GM18502 (cell line): ENCODE data around the gene EVPLL.
"Not testable (repeated sequence)": the region's sequence is repeated elsewhere in the genome, so short reads cannot be mapped to it uniquely, and the experiment has no call there.

ENCODE experiments used
- ATAC-seq: cut with Tn5 transposase; IDR thresholded peaks from one replicate; pipeline ENCODE4 v1.9.1; 2021; ENCODE audit warnings: mild to moderate bottlenecking; ENCODE audit not compliant: unreplicated experiment, poor library complexity

The EVPLL gene

DNA sequence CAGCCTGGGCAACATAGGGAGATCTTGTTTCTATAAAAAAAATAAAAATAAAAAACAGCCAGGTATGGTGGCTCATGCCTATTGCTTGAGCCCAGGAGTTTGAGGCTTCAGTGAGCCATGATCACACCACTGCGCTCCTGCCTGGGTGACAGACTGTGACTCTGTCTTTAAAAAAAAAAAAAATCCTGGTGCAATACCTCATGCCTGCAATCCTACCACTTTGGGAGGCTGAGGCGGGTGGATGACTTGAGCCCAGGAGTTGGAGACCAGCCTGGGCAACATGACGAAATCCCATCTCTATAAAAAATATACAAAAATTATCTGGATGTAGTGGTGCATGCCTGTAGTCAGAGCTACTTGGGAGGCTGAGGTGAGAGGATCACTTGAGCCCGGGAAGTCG is 1.0 kb downstream of the EVPLL start:
- not testable (repeated sequence) for ATAC-seq

DNA sequence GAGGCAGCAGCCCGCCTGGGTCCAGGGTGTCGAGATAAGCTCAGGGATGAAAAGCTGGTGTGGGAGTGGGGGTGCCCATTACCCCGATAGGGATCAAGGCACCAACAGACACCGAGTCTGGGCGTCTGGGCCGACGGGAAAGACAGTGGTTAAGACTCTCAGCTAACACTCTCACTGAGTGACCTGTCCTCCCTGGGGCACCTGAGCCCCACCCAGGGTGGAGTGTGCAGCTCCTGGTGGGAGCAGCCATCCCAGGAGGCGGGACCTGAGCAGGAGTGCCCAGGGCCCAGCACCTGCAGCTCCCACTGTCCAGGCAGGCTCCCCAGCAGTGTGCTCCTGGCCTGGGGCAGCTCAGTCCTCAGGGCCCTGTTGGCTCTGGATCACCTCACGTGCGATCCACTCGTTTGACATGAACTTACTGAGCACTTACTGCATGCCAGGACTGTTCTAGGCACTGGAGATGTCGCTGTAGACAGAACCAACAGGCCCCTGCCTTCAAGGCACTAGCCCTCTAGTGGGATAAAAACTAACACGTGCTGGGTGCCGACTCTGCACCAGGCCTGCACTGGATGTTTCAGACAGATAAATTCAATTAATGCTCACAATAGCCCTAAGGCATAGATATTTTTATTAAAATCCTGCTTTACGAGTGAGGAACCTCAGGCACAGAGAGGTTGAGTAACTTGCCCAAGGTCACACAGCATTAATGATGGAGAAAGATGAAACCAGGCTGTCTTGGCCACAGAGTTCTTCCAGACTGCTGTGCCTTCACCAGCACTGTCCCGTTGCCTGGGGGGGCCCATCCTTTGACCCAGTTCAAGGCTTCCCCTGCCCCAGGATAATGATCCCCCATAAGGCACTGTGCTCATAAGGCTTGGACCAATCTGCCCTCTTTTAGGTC is 1.9 kb downstream of the EVPLL start:
- ATAC-seq = no peak

DNA sequence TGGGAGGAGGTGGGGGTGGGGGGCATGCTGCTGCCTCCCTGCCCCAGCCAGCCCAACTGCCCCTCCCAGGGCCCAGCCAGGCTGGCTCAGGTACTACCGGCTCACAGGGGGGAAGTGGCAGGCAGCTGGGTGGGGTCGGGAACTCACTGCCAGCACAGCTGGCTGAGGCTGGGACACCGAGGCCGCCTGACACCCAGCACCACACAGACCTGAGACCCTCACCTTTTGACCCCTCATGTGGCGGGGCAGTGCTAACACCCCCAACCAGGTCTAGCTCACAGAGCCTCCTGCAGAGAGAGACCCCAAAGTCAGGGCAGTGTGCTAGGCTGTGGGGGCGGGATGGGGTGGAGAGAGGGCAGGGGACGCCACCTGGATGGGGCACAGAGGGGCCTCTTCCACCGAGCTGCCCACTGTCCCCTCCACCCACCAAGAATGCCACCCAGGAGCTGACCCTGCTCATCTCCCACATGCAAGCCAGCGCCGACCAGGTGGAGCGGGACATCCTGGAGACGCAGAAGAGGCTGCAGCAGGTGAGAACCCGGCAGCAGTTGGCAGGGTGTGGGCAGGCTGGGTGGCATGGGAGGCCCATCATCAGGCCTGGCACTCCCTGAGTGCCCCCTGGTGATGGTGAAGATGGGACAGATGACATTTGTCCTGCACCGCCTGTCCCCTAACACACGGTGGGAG is 3.0 kb downstream of the EVPLL start:
- no peak for ATAC-seq

DNA sequence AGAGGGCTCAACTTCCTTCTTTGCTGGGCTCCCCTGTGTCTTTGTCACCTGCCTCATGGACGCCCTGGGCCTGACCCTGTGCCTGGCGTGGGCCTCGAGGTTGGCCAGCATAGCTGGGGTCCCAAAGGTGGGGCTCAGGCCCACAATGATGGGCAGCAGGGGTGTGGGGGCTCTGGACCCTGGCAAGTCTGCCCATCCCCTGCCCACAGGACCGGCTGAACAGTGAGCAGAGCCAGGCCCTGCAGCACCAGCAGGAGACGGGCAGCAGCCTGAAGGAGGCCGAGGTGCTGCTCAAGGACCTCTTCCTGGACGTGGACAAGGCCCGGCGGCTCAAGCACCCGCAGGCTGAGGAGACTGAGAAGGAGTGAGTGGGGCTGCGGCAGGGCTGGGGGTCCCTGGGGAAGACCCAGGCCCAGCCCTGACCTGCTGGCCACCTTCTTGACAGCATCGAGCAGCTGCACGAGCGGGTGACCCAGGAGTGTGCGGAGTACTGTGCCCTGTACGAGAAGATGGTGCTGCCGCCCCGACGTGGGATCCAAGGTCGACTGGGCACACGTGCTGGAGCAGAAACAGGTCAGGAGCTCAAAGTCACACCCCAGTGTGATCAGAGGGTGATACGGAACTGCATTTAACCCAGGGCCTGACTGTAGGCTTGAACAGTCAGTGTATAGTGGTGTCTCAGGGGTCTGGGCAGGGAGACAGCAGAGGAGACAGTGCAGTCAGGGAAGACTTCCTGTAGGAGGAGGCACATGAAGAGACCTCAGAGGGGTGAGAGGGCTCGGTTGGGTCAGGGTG is 3.8 kb downstream of the EVPLL start:
- no peak for ATAC-seq

DNA sequence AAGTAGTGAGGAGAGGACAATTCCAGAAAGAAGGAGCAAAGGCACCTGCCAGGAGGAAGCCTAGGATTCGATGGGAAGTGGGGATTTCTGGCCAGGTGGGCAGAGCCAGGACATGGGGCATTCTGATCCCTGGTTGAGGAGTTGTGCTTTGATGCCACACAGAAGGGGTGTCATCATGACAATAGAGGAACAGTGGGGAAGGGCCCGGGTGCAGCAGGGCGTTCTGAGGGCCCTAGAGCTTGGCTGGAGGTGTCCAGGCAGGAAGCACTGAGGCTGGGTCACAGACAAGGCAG is 4.3 kb downstream of the EVPLL start:
- ATAC-seq = no peak

DNA sequence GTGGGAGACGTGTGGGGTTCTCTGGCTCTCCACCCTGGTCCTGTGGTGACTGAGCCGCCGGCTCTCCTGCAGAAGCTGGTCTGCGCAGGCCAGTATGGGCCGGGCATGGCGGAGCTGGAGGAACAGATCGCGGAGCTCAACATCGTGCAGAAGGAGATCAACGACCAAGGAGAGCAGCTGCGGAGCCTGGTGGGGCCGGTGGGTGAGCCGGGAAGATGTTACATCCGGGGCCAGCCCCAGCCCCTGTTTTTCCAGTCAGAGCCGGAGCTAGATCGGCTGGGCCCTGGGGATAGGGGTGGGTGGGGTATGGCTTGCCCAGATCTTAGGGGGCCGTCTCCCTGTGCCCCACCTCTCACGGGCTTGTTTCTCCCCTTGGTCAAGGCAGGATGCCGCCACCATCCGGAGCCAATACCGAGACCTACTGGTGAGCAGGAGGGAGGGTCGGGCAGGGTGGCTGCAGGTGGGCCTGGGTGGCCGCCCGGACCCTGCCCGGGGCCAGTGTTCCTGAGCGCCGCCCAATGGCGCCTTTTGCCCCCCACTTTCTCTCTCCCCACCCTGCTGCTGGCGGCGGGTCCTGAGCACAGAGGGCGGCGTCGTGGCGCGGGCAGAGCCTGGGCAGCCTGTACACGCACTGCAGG is 5.0 kb downstream of the EVPLL start:
- no peak for ATAC-seq

DNA sequence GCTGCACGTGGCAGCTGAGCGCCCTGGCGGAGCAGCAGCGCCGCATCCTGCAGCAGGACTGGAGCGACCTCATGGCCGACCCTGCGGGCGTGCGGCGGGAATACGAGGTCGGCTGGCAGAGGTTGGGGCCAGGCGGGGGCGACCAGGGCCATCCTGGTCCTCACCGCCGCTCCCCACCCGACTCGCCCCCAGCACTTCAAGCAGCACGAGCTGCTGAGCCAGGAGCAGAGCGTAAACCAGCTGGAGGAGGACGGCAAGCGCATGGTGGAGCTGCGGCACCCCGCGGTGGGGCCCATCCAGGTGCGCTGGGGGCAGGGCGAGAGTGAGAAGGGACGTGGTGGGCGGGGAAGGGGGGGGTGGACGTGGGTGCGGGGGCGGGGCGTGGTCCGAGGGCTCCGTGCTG is 5.5 kb downstream of the EVPLL start:
- not testable (repeated sequence) for ATAC-seq

DNA sequence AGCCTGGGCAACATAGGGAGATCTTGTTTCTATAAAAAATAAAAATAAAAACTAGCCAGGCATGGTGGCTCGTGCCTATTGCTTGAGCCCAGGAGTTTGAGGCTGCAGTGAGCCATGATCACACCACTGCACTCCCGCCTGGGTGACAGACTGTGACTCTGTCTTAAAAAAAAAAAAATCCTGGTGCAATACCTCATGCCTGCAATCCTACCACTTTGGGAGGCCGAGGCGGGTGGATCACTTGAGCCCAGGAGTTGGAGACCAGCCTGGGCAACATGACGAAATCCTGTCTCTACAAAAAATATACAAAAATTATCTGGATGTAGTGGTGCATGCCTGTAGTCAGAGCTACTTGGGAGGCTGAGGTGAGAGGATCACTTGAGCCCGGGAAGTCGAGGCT is 6.7 kb downstream of the EVPLL start:
- ATAC-seq = not testable (repeated sequence)

DNA sequence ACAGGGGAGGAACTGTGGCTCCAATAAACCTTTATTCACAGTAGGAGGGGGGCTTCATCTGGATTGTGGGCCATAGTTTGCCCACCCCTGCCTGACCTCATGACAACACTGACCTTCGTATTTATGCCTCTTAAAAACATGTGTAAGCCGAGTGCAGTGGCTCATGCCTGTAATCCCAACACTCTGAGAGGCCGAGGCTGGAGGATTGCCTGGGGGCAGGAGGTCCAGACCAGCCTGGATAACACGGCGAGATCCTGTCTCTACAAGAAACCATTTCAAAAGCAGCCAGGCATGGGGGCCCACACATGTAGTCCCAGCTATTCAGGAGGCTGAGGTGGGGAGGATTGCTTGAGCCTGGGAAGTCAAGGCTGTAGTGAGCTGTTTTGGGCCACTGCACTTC is 10.0 kb downstream of the EVPLL start:
- not testable (repeated sequence) for ATAC-seq

DNA sequence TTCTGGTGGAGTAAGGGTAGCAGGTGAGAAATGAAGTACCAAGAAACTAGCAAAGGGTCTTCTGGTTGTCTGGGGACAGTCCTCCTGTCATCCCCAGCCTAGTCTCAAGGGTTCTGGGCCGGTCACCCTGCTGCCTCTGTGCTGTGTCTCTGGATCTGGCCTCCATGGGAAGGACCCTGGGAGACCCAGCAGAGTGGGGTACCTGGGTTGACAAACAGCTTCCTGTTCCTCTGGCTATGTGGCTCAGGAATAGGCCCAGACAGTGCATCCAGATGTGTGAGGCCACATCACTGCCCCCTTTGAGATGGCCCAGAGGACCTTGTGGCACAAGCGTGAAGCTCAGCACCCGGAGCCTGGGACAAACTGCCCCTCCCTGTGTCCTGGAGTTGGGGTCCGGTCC is 10.7 kb downstream of the EVPLL start:
- not testable (repeated sequence) for ATAC-seq

DNA sequence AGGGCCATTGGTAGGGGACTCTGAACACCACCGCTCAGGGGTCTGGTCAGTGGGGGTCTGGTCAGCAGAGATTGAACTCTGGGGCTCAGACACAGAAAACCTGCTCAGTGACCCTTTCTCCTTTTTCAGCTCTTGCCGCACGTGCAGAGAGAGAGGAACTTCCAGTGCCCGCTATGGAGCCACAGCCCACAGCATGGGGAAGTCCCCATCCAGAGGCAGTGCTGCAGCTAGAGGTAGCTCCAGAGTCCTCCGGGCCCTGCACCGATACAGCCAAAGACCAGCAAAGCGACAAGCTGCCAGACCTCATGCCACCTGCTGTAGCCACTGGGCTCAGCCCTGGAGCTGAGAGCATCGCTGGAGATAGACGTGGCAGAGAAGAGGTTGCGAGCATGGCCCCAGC is 11.2 kb downstream of the EVPLL start:
- ATAC-seq = not testable (repeated sequence)

DNA sequence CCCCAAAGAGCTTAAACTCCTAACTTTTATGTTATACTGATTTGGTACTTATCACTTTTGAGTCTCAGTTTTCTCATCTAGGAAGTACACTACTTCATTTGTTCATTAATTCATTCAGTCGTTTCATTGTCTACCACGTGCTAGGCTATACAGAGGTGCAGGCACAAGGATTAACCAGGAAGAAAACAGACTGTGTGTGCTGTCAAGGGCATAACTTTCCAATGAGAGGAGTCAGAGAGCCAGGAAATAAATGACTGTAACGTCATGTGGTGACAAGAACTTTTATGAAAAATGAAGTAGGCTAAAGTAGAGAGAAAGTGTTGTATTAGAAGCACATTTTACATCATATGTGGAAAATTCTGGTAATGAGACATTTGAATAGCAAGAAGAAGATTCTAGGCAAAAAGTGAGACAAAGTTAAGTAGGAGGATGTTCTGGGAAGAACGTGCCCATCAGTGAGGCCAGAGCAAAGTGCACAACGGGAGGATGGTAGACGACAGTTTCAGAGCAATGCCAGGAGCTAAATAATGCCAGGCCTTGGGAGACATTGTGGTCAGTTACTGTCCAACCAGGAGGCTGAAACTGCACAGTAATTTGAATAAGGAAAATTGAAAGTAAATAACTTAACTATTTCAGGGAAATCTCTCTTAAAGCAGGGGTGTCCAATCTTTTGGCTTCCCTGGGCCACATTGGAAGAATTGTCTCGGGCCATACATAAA is 24.5 kb downstream of the EVPLL start:
- ATAC-seq = not testable (repeated sequence)

DNA sequence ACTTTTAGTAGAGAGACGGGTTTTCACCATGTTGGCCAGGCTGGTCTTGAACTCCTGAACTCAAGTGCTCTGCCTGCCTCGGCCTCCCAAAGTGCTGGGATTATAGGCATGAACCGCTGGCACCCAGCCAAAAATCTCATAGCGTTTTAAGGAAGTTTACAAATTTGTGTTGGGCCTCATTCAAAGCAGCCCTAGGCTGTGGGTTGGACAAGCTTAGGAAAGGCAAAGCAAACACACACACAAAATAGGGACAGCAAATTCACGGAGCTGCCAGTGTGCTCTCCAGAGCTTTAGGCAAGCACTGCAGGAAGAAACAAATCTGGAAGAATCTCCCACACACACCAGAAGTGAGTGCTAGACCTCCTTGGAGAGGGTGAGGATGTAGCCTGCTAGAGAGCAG is 25.6 kb downstream of the EVPLL start:
- not testable (repeated sequence) for ATAC-seq

DNA sequence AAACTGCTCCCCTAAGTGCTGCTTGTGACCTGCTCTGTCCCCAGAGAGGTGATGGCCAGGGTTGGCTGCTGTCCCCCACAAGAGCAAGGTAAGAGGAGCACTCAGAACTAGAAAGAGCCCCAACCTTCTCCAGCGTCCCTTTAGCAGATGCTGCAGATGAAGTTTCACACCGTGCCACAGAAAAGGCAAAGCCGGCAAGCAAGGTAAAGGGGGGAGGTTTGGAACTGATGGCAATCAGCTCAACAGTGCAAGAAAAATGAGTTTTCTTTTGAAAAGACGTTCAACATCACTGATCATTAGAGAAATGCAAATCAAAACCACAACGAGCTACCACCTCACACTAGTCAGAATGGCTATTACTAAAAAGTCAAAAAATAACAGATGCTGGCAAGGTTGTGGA is 26.0 kb downstream of the EVPLL start:
- peak; percentile 91 for ATAC-seq

DNA sequence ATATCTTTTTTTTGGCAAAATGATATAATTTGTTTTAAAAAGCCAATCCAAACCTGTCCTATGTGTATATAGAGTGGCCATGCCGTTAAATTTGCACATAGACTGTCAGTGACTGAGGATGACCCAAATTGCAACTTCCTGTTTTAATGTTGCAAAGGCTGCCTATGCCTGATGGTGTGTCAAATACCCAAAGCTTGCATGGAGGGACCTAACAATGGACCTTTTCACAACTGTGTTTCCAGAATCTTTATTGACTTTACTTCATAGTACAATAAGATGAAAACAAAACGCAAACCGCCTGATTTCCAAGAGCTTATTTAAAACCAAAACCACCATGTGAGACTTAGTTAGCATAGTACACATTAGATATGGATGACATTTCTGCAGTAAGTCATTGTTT is 31.3 kb downstream of the EVPLL start:
- not testable (repeated sequence) for ATAC-seq

DNA sequence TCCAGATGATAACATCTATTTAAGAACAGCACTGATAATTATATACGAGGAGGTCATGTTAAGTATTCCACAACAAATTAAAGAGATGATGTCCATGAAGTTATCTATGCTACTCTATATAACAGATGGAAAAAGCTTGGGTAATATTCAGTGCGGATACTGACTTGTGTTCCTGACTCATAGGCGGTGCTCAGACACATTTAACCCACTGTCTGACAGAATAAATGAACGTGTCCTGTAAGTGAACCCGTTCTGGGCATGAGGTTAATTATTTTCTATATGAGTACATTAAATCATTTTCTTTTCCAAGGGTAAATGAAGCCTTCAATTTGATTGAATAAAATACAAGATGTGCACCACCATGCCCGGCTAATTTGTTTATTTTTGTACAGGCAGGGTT is 31.7 kb downstream of the EVPLL start:
- ATAC-seq = not testable (repeated sequence)

DNA sequence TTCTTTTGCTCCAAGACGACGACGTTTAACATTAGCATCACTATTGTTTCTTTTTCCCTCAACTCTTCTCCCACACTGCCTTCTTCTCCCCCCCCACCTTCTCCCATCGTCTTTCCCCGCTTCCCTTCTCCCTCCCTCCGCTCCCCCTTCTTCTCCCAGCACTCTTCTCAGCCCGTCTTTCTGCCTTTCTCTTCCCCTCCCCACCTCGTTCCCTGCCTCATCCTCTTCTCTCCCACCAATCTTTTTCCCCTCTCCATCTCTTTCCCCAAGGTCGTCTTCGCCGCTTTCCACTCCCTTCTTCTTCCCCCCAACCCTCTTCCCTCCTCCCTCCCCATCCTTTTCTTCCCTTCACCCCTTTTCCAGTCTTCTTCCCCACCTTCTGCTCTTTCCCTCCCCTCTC is 33.2 kb downstream of the EVPLL start:
- ATAC-seq = not testable (repeated sequence)

DNA sequence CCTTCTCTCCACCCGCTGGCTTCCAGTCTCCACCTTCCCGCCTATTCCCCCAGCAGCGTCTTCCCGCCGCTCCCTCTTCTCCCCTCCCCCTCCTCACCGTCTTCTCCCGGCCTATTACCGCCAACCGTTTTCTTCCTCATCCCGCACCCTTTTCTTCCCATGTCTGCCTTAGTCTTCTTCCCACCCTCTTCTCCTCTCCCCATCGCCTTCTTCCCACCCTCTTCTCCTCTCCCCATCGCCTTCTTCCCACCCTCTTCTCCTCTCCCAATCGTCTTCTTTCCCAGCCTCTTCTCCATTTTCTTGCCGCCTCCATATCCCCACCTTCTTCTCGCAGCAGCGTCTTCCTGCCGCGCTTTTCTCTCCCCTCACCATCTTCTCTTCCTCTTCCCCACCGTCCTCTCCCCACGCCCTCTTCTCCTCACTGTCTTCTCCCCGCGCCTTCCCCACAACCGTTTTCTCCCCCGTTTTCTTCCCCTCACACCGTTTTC is 33.8 kb downstream of the EVPLL start:
- peak; percentile 21 for ATAC-seq

DNA sequence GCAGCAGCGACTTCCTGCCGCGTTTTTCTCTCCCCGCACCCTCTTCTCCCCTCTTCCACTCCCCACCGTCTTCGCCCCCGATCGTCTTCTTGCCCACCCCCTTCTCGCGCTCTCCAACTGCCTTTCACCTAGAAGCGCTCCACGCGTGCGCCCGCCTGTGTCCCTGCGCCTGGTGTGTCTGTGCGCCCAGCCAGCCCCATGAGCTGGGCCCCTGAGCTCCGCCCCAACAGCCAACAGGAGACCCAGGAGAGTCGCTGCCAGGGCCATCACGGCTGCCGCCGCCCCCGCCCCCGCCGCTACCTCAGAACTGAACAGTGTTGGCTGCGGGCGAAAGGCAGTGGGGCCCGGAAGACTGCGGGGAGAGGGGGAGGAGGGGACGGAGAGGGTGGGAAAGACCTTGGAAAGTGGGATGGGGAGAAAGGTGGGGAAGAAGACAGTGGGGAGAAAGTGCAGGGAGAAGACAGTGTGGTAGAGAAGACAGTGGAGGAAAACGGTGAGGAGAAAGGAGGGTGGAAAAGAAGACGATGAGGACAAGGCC is 34.5 kb downstream of the EVPLL start:
- peak; percentile 91 for ATAC-seq
